Gastrocnemius medialis (tissue), 4 donors: ENCODE results near the gene SVEP1. TPM values are rescaled to one million over a fixed set of nuclear protein-coding genes. Genes with fewer than 3 reads are reported as not detected.

Experiments used
- ATAC-seq, 2 donors: fragments of 150-250 bp; one replicate each; pipeline ENCODE4 v1.9.1; 2016
- DNase-seq, 2 donors: peaks; one replicate each; pipeline ENCODE4 v3.0.0-alpha.2; 2019
- H3K27ac ChIP-seq, 4 donors: fragments of 200-600 bp; sonication (generic); 1 replicate in 1 of 4; 2 replicates in 3 of 4; pipeline ENCODE4 v1.5.1; 2016 to 2018; ENCODE audit warnings: mild to moderate bottlenecking in 2 of 4, moderate library complexity in 1 of 4
- H3K27me3 ChIP-seq, 3 donors: fragments of 200-600 bp; sonication (generic) in 2 of 3; 1 replicate in 1 of 3; 2 replicates in 2 of 3; pipeline versions ENCODE4 v1.5.1 to v1.6.0; 2016 to 2019; ENCODE audit warnings: mild to moderate bottlenecking in 1 of 3, moderate library complexity in 1 of 3
- H3K36me3 ChIP-seq, 2 donors: fragments of 200-600 bp; sonication (generic) in 1 of 2; one replicate each; pipeline ENCODE4 v1.5.1; 2017 to 2018
- H3K4me1 ChIP-seq, 2 donors: fragments of 200-600 bp; sonication (generic) in 1 of 2; one replicate each; pipeline ENCODE4 v1.5.1; 2016 to 2017; ENCODE audit warnings: mild to moderate bottlenecking in 2 of 2
- H3K4me3 ChIP-seq, 4 donors: fragments of 200-600 bp; sonication (generic) in 3 of 4; 1 replicate in 1 of 4; 2 replicates in 3 of 4; pipeline ENCODE4 v1.5.1; 2016 to 2019; ENCODE audit warnings: mild to moderate bottlenecking in 2 of 4
- H3K9me3 ChIP-seq, 3 donors: fragments of 200-600 bp; sonication (generic) in 2 of 3; 1 replicate in 1 of 3; 2 replicates in 2 of 3; pipeline ENCODE4 v1.5.1; 2016 to 2019
- POLR2A ChIP-seq, 2 donors: fragments of 450-650 bp; IDR thresholded peaks; one replicate each; pipeline ENCODE4 v1.6.1; 2017; ENCODE audit warnings: antibody characterized with exemption in 2 of 2, mild to moderate bottlenecking in 2 of 2, moderate library complexity in 2 of 2
- in situ Hi-C, 4 donors: fragments of 200-750 bp; cut with MboI; loops; one replicate each; pipeline versions ENCODE4 v1.15.0 to v1.8.0; 2017; ENCODE audit warnings: low sequenced_read_pairs in 4 of 4
- intact Hi-C: fragments of 100-400 bp; cut with DNase I; formaldehyde crosslinking; loops from one replicate; pipeline ENCODE4 v1.15.1; 2023; ENCODE audit warnings: low total_unique reads
- total RNA-seq, 4 donors: library from RNA; depleted of rRNA; stranded (reverse); fragments of >200 nt; gene quantifications; one replicate each; pipeline versions ENCODE4 v1.1.0 to v1.2.3, GENCODE V29; 2016
- TF ChIP-seq, protein P1 (sequence below), 5 experiments: fragments of 450-650 bp in 3 of 5; fragments of 200-600 bp in 2 of 5; sonication (generic) in 2 of 5; IDR thresholded peaks in 4 of 5; conservative IDR thresholded peaks in 1 of 5; 1 replicate in 4 of 5; 2 replicates in 1 of 5; pipeline ENCODE4 v1.5.1; 2016 to 2019; ENCODE audit warnings: antibody characterized with exemption in 5 of 5, mild to moderate bottlenecking in 3 of 5, moderate library complexity in 3 of 5

Gene SVEP1
- total RNA-seq, 4 donors from 2014 or later: 3.8 to 10.3 (median 6.5) TPM

DNA sequence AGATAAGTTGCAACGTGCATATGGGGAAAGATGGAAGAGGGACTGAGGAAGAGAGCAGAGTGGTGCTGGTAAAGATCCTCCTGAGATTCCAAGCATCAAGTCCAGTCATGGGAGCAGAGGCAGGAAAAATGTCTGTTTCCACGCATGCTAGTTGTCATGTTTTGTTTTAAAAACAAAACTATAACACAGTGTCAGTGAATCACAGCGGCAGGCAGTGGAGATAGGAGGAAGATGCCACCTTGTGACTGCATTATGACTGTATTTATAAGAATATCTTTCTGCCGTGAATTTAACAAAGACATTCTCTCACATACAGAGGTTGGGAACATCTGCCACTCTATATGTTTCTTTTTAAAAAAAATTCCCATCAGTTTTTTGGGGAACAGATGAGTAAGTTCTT is 3.7 kb upstream of the SVEP1 start:
- intact Hi-C loops: no loop called here
- TF ChIP-seq, protein P1, sequence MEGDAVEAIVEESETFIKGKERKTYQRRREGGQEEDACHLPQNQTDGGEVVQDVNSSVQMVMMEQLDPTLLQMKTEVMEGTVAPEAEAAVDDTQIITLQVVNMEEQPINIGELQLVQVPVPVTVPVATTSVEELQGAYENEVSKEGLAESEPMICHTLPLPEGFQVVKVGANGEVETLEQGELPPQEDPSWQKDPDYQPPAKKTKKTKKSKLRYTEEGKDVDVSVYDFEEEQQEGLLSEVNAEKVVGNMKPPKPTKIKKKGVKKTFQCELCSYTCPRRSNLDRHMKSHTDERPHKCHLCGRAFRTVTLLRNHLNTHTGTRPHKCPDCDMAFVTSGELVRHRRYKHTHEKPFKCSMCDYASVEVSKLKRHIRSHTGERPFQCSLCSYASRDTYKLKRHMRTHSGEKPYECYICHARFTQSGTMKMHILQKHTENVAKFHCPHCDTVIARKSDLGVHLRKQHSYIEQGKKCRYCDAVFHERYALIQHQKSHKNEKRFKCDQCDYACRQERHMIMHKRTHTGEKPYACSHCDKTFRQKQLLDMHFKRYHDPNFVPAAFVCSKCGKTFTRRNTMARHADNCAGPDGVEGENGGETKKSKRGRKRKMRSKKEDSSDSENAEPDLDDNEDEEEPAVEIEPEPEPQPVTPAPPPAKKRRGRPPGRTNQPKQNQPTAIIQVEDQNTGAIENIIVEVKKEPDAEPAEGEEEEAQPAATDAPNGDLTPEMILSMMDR (IDR thresholded peaks at IDR 0.05 in 4 of 5, conservative IDR thresholded peaks at IDR 0.05 in 1 of 5): no peak
- no peak for TF ChIP-seq POLR2A (IDR thresholded peaks at IDR 0.05)
- Histone ChIP-seq H3K27ac (no peak overlapping the region), H3K36me3 (no peaks in the 10 kb centered on the region), H3K27me3 (peaks cover 8 to 20% (median 16%) of the 10 kb centered on the region in 3 donors), H3K4me3 (no peak overlapping the region), H3K4me1 (no peaks in the 10 kb centered on the region), H3K9me3 (no peaks in the 10 kb centered on the region)
- DNase-seq (no peak), ATAC-seq (no peak)
- in situ Hi-C loops: loop anchor here in 1 of 4 donors (25.0 kb wide), 1 partner anchor 146 kb away; no protein-coding TSS in a partner anchor

DNA sequence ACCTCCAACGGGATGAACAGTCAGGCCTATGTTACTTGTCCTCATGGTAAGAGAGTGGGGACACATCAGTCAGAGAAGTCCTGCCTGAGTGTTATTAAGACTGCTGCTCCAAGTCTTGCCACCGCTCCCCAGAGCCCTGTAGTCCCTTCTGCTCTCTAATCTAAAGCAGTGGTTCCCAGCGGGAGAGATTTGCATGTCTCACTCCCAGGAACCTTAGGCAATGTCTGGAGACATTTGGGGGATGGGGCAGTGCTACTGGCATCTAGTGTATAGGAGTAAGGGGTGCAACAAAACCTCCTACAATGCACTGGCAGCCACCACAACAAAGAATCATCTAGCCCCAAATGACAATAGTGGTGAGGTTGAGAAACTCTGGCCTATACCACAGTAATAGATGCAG is 2.6 kb upstream of the SVEP1 start:
- H3K36me3 ChIP-seq: no peaks in the 10 kb centered on the region
- no peak for TF ChIP-seq POLR2A (IDR thresholded peaks at IDR 0.05)
- TF ChIP-seq, protein P1 (IDR thresholded peaks at IDR 0.05 in 4 of 5, conservative IDR thresholded peaks at IDR 0.05 in 1 of 5): no peak
- no peaks in the 10 kb centered on the region for H3K9me3 ChIP-seq
- no peak for ATAC-seq
- DNase-seq: no peak
- H3K27ac ChIP-seq: no peak overlapping the region
- no peaks in the 10 kb centered on the region for H3K4me1 ChIP-seq
- intact Hi-C loops (no loop called here), in situ Hi-C loops (loop anchor here in 1 of 4 donors (25.0 kb wide), 1 partner anchor 145 kb away; no protein-coding TSS in a partner anchor)
- H3K27me3 ChIP-seq: peaks cover 12 to 29% (median 23%) of the 10 kb centered on the region in 3 donors
- H3K4me3 ChIP-seq: no peak overlapping the region

DNA sequence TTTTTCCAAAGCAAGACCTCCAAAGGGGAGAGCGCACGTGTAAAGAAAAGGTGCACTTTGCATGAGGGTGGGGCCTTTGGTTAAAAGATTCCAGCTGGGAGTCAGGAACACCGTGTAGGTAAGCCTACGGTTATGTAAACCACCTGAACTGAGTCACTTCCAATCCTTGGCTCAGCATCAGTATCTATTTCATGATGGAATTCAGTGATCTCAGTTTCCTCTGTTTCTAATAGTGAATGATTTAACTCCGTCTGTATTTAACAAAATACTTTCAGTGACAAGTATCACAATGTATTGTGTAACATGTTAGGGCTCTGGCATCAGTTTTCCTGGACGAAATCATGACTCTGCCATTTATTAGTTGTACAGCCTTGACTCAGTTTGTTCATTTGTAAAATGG is 1.3 kb upstream of the SVEP1 start:
- intact Hi-C loops (no loop called here), in situ Hi-C loops (loop anchor here in 1 of 4 donors (25.0 kb wide), 1 partner anchor 144 kb away; no protein-coding TSS in a partner anchor)
- DNase-seq (no peak), ATAC-seq (no peak)
- TF ChIP-seq, protein P1 (IDR thresholded peaks at IDR 0.05 in 4 of 5, conservative IDR thresholded peaks at IDR 0.05 in 1 of 5): no peak
- no peak for TF ChIP-seq POLR2A (IDR thresholded peaks at IDR 0.05)
- Histone ChIP-seq H3K36me3 (no peaks in the 10 kb centered on the region), H3K9me3 (no peaks in the 10 kb centered on the region), H3K4me3 (peak overlapping the region in 1 of 4 donors; percentile 52), H3K27ac (peak overlapping the region in 1 of 4 donors; percentile 74), H3K27me3 (peaks cover 12 to 29% (median 23%) of the 10 kb centered on the region in 3 donors), H3K4me1 (no peaks in the 10 kb centered on the region)

DNA sequence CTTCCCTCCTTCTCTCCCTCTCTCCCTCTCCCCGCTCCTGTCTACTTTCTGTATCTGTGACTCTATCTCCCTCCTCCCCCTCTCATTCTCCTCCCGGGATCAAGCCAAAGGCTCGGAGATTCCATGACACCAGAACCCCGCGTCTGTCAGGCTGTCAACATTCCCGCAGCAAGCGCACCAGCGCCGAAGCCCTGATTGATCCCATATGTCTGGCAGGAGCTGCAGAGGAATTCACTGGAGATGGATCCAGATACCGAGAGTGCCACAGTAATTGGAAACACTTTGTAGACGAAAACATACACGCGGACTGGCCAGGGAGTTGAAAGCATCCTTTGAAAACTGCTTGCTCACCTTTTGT is 300 bp upstream of the SVEP1 start:
- peak overlapping the region; percentile 41 to 52 (median 51) for H3K4me3 ChIP-seq
- in situ Hi-C loops: loop anchor here in 1 of 4 donors (25.0 kb wide), 1 partner anchor 143 kb away; no protein-coding TSS in a partner anchor
- no peaks in the 10 kb centered on the region for H3K36me3 ChIP-seq
- ATAC-seq: peak; percentile 26 to 46
- H3K9me3 ChIP-seq: no peaks in the 10 kb centered on the region
- peak overlapping the region; percentile 67 to 76 (median 71) for H3K27ac ChIP-seq
- TF ChIP-seq POLR2A (IDR thresholded peaks at IDR 0.05): no peak
- TF ChIP-seq, protein P1 (IDR thresholded peaks at IDR 0.05 in 4 of 5, conservative IDR thresholded peaks at IDR 0.05 in 1 of 5): no peak
- no peaks in the 10 kb centered on the region for H3K4me1 ChIP-seq
- peaks cover 12 to 29% (median 23%) of the 10 kb centered on the region in 3 donors for H3K27me3 ChIP-seq
- DNase-seq: peak in 1 of 2 donors; percentile 29
- intact Hi-C loops: loop anchor here (5.0 kb wide), 1 partner anchor 58 kb away; no protein-coding TSS in a partner anchor
